ENCODE data around the gene PARVB.

PARVB gene

GRCh38 chr22:44213489-44214043 lies 189.5 kb downstream of the PARVB start:
- Histone ChIP-seq H3F3A (ENCODE audit: insufficient read depth, low read length) (no peaks in the 10 kb centered on the region), H4K20me1 (ENCODE audit: insufficient read depth, low read length) (no peaks in the 10 kb centered on the region), H3K4me3 (ENCODE audit: low read depth, low read length, poor library complexity, severe bottlenecking) (no peak overlapping the region), H3K36me3 (ENCODE audit: insufficient read depth, low read length) (no peaks in the 10 kb centered on the region; the same call in 1 of the 2 replicates), H3K9ac (ENCODE audit: low read length) (no peak overlapping the region), H3K9me3 (ENCODE audit: low read length) (no peaks in the 10 kb centered on the region), H3K4me1 (ENCODE audit: insufficient read depth, low read length, severe bottlenecking) (no peaks in the 10 kb centered on the region), H3K79me2 (ENCODE audit: insufficient read depth, low read length) (no peaks in the 10 kb centered on the region), H2AFZ (ENCODE audit: low read length) (no peak overlapping the region), H3K27me3 (ENCODE audit: insufficient read depth, low read length) (no peaks in the 10 kb centered on the region; the same call in 1 of the 2 replicates), H3K9me2 (ENCODE audit: low read depth, low read length) (no peaks in the 10 kb centered on the region), H3K27ac (ENCODE audit: low read depth, low read length, poor library complexity, severe bottlenecking) (no peak overlapping the region), H3K4me2 (ENCODE audit: low read length) (no peak overlapping the region)
- TF ChIP-seq, protein P1, sequence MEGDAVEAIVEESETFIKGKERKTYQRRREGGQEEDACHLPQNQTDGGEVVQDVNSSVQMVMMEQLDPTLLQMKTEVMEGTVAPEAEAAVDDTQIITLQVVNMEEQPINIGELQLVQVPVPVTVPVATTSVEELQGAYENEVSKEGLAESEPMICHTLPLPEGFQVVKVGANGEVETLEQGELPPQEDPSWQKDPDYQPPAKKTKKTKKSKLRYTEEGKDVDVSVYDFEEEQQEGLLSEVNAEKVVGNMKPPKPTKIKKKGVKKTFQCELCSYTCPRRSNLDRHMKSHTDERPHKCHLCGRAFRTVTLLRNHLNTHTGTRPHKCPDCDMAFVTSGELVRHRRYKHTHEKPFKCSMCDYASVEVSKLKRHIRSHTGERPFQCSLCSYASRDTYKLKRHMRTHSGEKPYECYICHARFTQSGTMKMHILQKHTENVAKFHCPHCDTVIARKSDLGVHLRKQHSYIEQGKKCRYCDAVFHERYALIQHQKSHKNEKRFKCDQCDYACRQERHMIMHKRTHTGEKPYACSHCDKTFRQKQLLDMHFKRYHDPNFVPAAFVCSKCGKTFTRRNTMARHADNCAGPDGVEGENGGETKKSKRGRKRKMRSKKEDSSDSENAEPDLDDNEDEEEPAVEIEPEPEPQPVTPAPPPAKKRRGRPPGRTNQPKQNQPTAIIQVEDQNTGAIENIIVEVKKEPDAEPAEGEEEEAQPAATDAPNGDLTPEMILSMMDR (IDR thresholded peaks at IDR 0.05; ENCODE audit: low read length): no peak
- no peak for TF ChIP-seq EZH2 (IDR thresholded peaks at IDR 0.05; ENCODE audit: borderline replicate concordance, low read length)

DNA sequence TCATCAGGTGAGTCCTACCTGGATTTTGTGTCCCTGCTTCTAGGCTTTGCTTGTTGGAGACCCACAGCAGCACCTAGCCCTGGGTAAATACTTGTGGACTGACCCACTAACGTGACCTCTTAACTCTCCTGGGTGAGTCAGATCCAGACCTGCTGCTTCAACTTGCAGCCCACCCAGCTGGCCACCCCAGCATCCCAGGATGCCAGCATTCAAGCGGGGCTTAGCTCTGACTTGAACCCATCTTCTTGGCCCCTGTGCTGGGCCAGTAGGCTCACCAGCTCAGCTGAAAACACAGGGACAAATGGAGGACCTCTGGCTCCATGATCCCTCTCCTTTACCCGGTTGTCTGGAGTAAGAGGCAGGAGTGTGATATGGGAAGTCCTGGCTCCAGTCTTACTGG lies 190.1 kb downstream of the PARVB start:
- H3K36me3 ChIP-seq (ENCODE audit: insufficient read depth, low read length): no peaks in the 10 kb centered on the region; the same call in 1 of the 2 replicates
- no peaks in the 10 kb centered on the region; the same call in 1 of the 2 replicates for H3K27me3 ChIP-seq (ENCODE audit: insufficient read depth, low read length)
- H3K4me1 ChIP-seq (ENCODE audit: insufficient read depth, low read length, severe bottlenecking): no peaks in the 10 kb centered on the region
- no peaks in the 10 kb centered on the region for H3K9me2 ChIP-seq (ENCODE audit: low read depth, low read length)
- no peak overlapping the region for H3K27ac ChIP-seq (ENCODE audit: low read depth, low read length, poor library complexity, severe bottlenecking)
- no peak overlapping the region for H3K9ac ChIP-seq (ENCODE audit: low read length)
- no peak overlapping the region for H3K4me3 ChIP-seq (ENCODE audit: low read depth, low read length, poor library complexity, severe bottlenecking)
- H3K9me3 ChIP-seq (ENCODE audit: low read length): no peaks in the 10 kb centered on the region
- TF ChIP-seq, protein P1 (IDR thresholded peaks at IDR 0.05; ENCODE audit: low read length): no peak
- no peak for TF ChIP-seq EZH2 (IDR thresholded peaks at IDR 0.05; ENCODE audit: borderline replicate concordance, low read length)
- no peak overlapping the region for H2AFZ ChIP-seq (ENCODE audit: low read length)
- H3K79me2 ChIP-seq (ENCODE audit: insufficient read depth, low read length): no peaks in the 10 kb centered on the region
- H3F3A ChIP-seq (ENCODE audit: insufficient read depth, low read length): no peaks in the 10 kb centered on the region
- H4K20me1 ChIP-seq (ENCODE audit: insufficient read depth, low read length): no peaks in the 10 kb centered on the region
- H3K4me2 ChIP-seq (ENCODE audit: low read length): no peak overlapping the region

GRCh38 chr22:44214764-44215163 lies 190.7 kb downstream of the PARVB start:
- Histone ChIP-seq H3K36me3 (ENCODE audit: insufficient read depth, low read length) (no peaks in the 10 kb centered on the region; the same call in 1 of the 2 replicates), H3K79me2 (ENCODE audit: insufficient read depth, low read length) (no peaks in the 10 kb centered on the region), H3F3A (ENCODE audit: insufficient read depth, low read length) (no peaks in the 10 kb centered on the region), H2AFZ (ENCODE audit: low read length) (no peak overlapping the region), H3K27me3 (ENCODE audit: insufficient read depth, low read length) (no peaks in the 10 kb centered on the region; the same call in 1 of the 2 replicates), H3K4me2 (ENCODE audit: low read length) (no peak overlapping the region), H3K4me3 (ENCODE audit: low read depth, low read length, poor library complexity, severe bottlenecking) (no peak overlapping the region), H3K9ac (ENCODE audit: low read length) (no peak overlapping the region), H3K9me3 (ENCODE audit: low read length) (no peaks in the 10 kb centered on the region), H4K20me1 (ENCODE audit: insufficient read depth, low read length) (no peaks in the 10 kb centered on the region), H3K27ac (ENCODE audit: low read depth, low read length, poor library complexity, severe bottlenecking) (no peak overlapping the region), H3K4me1 (ENCODE audit: insufficient read depth, low read length, severe bottlenecking) (no peaks in the 10 kb centered on the region), H3K9me2 (ENCODE audit: low read depth, low read length) (no peaks in the 10 kb centered on the region)
- TF ChIP-seq EZH2 (IDR thresholded peaks at IDR 0.05; ENCODE audit: borderline replicate concordance, low read length): no peak
- TF ChIP-seq, protein P1 (IDR thresholded peaks at IDR 0.05; ENCODE audit: low read length): no peak

Data from OCI-LY1 (cell line).